Measurements from ENCODE around the gene KNDC1.

Gene KNDC1

DNA sequence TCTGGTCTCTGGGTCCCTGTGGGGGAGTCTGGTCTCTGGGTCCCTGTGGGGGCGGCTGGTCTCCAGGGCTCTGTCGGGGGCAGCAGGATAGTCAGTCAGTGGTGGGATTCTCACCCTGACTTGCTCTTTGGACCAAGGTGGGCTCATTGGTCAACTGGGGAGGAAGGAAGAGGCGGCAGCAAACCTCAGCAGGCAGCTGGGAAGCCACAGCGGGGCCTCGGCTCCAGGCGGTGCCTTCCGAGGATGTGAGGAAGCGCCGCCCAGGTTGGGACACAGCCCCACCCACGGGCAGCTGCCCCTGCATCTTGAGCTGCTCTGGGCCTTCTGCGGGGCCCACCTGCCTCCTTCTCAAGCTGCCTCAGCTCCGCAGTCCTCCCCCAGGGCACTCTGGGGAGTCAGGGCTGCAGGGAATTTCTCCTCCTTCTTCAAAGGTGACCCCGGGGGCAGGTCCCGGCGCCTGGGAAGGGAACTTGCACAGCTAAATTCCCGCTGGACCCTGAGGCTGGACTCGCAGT lies 20.4 kb upstream of the KNDC1 start:
- H3K4me3 ChIP-seq (replicated peaks; ENCODE audit: low read depth, low read length) = no peak overlapping the region
- TF ChIP-seq, protein P1, sequence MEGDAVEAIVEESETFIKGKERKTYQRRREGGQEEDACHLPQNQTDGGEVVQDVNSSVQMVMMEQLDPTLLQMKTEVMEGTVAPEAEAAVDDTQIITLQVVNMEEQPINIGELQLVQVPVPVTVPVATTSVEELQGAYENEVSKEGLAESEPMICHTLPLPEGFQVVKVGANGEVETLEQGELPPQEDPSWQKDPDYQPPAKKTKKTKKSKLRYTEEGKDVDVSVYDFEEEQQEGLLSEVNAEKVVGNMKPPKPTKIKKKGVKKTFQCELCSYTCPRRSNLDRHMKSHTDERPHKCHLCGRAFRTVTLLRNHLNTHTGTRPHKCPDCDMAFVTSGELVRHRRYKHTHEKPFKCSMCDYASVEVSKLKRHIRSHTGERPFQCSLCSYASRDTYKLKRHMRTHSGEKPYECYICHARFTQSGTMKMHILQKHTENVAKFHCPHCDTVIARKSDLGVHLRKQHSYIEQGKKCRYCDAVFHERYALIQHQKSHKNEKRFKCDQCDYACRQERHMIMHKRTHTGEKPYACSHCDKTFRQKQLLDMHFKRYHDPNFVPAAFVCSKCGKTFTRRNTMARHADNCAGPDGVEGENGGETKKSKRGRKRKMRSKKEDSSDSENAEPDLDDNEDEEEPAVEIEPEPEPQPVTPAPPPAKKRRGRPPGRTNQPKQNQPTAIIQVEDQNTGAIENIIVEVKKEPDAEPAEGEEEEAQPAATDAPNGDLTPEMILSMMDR (IDR thresholded peaks at IDR 0.05; ENCODE audit: low read length, missing control alignments) = no peak
- DNase-seq (ENCODE audit: low read depth) = no peak

DNA sequence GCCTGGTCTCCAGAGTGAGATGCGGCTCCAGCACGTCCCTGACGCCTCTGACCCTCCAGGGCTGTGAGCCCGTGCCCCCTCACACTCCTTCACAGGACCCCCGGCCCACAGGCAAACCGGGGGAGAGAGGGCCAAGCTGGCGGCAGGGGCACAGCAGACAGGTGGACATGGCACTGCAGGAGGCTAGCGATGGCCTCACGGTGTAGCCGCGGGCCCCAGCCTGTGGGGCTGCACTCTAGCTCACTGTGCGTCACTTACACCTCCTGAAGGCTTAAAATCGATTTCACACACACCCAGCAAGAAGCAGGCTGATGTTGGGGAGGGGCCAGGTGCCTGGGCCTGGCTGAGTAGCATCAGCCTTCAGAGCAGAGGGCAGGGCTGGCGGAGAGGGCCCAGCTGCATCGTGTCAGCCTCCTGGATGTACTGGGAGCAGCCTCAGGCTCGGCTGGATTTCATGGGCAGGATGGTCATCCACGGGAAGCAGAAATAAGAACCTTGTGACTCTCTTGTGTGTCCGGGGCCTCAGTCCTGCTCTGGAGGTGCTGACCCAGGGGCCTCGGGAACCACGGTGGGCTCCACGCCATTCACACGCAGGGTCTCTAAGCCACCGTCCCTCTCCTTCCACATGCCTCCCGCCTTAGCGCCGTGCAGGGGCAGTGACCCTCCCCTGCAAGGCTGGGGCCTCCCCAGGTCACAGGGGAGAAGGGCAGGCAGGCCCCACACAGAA lies 19.4 kb upstream of the KNDC1 start:
- H3K4me3 ChIP-seq (replicated peaks; ENCODE audit: low read depth, low read length) = no peak overlapping the region
- DNase-seq (ENCODE audit: low read depth) = no peak

DNA sequence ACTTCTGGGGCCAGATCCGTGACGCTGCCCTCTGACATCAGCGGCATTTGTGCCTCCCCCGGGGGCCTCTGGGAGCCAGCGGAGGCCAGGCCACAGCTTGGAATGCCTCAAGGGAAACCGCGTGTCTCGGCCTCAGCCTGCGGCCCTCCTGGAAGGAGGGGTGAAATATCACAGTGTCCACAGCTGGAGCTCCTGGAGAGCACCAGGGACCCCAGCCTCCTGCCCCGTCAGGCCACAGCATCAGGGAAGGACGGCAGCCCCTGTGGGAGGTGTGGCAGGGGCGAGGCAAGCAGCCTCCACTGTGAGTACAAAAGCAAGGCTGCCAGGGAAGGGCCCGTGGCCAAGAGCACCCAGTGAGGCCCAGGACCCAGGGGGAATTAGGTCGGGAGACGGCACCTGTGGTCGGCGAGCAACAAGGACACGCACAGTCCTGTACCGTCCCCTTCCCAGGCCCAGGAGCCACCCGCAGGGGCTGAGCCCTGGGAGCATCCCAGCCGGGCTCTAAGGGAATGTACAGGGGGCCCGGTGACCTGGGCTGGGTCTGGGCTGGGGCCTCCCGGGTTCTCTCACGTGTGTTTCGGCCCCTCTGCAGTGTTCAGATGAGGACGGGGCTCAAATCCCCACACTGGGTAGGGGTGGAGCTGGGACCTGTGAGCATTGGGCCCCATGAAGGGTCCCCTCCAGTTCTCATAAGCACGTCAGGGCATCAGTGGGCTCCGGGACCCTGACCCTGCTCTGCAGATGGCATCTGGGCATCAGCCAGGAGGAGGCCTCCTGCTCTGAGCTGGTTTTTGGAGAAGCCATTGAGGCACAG lies 18.7 kb upstream of the KNDC1 start:
- H3K4me3 ChIP-seq (replicated peaks; ENCODE audit: low read depth, low read length) = no peak overlapping the region
- no peak for DNase-seq (ENCODE audit: low read depth)
- TF ChIP-seq, protein P1 (IDR thresholded peaks at IDR 0.05; ENCODE audit: low read length, missing control alignments) = no peak

More for the DNA sequence above, 19.4 kb upstream of the KNDC1 start:
- TF ChIP-seq, protein P1 (IDR thresholded peaks at IDR 0.05; ENCODE audit: low read length, missing control alignments) = no peak

DNA sequence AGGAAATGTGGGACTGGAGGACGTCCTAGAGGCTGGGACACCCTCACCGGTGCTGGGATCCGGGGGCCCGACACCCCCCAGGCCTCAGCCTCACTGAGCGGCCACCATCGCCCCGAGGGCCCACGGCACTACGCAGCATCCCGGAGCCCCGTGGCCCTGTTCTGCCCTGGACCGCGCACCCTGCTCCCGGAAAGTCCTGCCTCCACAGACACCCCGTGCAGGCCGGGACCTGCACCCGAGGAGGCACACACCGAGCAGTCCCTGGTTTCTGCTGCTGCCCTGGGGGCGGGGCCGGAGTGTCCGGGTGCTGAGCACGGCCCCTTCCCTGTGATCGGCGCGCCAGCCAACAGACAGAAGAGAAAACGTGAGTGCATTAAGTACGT lies 18.1 kb upstream of the KNDC1 start:
- TF ChIP-seq, protein P1 (IDR thresholded peaks at IDR 0.05; ENCODE audit: low read length, missing control alignments) = no peak
- DNase-seq (ENCODE audit: low read depth) = no peak
- H3K4me3 ChIP-seq (replicated peaks; ENCODE audit: low read depth, low read length) = no peak overlapping the region

DNA sequence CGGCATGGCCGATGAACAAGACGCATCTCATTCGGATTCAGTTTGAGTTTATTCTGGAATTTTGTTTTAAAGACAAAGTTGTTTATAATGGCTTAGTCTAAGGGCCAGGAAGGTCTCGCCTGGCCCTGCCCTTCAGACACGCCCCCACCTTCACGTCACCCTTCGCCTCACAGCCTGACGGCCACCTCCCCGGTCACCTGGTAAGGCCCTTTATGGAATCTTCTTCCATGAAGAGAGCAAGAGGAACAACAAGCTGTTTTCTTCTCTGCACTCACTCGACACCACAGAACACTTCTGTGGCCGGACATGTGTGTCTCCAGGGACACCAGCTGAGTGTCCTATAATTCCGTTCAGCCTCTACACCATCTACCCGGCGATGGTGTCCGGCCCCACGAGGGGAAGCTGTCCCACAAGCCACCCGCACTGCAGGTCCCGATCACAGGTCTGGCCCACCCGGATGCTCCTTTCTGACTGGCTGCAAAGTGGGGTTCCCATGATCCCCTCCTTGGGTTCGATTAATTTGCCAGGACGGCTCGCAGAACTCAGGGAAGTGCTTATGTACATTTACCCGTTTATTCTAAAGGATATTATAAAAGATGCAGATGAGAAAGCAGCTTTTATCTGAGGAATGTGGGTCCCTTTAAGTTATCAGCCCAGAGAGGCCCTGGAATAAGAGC lies 17.4 kb upstream of the KNDC1 start:
- DNase-seq (ENCODE audit: low read depth) = no peak
- TF ChIP-seq, protein P1 (IDR thresholded peaks at IDR 0.05; ENCODE audit: low read length, missing control alignments) = no peak
- H3K4me3 ChIP-seq (replicated peaks; ENCODE audit: low read depth, low read length) = no peak overlapping the region

DNA sequence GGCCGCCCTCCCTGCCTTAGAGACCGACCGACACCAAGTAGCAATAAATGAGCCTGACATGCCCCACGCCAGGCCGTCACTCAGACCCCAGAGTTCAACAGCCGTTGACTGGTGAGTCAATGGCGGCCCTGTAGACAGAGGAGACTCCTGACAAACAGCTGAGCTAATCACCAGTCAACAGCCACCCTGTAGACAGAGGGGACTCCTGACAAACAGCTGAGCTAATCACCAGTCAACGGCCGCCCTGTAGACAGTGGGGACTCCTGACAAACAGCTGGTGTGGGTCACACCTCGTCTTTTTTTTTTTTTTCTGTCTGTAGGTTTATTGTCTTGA lies 16.9 kb upstream of the KNDC1 start:
- no peak overlapping the region for H3K4me3 ChIP-seq (replicated peaks; ENCODE audit: low read depth, low read length)
- DNase-seq (ENCODE audit: low read depth) = no peak
- TF ChIP-seq, protein P1 (IDR thresholded peaks at IDR 0.05; ENCODE audit: low read length, missing control alignments) = no peak

All from fibroblast of pulmonary artery (primary cell).